CD1c-positive myeloid dendritic cell (primary cell): ENCODE measurements around the gene INSIG2.

Experiments
- DNase-seq: peaks from one replicate; pipeline ENCODE4 v3.0.0-alpha.2; 2016; ENCODE audit errors: extremely low spot score

The INSIG2 gene

GRCh38 chr2:118098307-118099030 is 10.2 kb downstream of the INSIG2 start:
- DNase-seq: peak; percentile 33

- DNase-seq: no peak
Observed at GRCh38 chr2:118102433-118103082, 14.3 kb downstream of the INSIG2 start.

- peak; percentile 80 for DNase-seq
Observed at GRCh38 chr2:118103951-118104940, 16.0 kb downstream of the INSIG2 start.

- DNase-seq: peak; percentile 32
Observed at GRCh38 chr2:118105497-118105896, 17.2 kb downstream of the INSIG2 start.

GRCh38 chr2:118106926-118107325 is 18.7 kb downstream of the INSIG2 start:
- DNase-seq: no peak

- DNase-seq: no peak
Observed at GRCh38 chr2:118110310-118110709, 22.0 kb downstream of the INSIG2 start.

- DNase-seq: no peak
Observed at GRCh38 chr2:118110991-118111390, 22.7 kb downstream of the INSIG2 start.

GRCh38 chr2:118112771-118113334 is 24.6 kb downstream of the INSIG2 start:
- no peak for DNase-seq

GRCh38 chr2:118114863-118115262 is 26.6 kb downstream of the INSIG2 start:
- DNase-seq: no peak

GRCh38 chr2:118115761-118116160 is 27.5 kb downstream of the INSIG2 start:
- no peak for DNase-seq

GRCh38 chr2:118118479-118118878 is 30.2 kb downstream of the INSIG2 start:
- DNase-seq: no peak

- DNase-seq: no peak
Observed at GRCh38 chr2:118119158-118119727, 31.0 kb downstream of the INSIG2 start.

- DNase-seq: no peak
Observed at GRCh38 chr2:118119761-118120400, 31.6 kb downstream of the INSIG2 start.

GRCh38 chr2:118120401-118120780 is 32.1 kb downstream of the INSIG2 start:
- DNase-seq: no peak

- DNase-seq: no peak
Observed at GRCh38 chr2:118121101-118121500, 32.8 kb downstream of the INSIG2 start.

- DNase-seq: no peak
Observed at GRCh38 chr2:118121986-118122524, 33.8 kb downstream of the INSIG2 start.

- DNase-seq: peak; percentile 62
Observed at GRCh38 chr2:118122594-118123281, 34.5 kb downstream of the INSIG2 start.

- no peak for DNase-seq
Observed at GRCh38 chr2:118123561-118124232, 35.4 kb downstream of the INSIG2 start.

- DNase-seq: peak; percentile 52
Observed at GRCh38 chr2:118124288-118124891, 36.1 kb downstream of the INSIG2 start.
